GM10847 (cell line): ENCODE measurements around the gene FOCAD.

Experiments
- POLR2A ChIP-seq: IDR thresholded peaks from 2 replicates; pipeline ENCODE4 v1.6.1; 2011; ENCODE audit not compliant: insufficient read length; ENCODE audit errors: extremely low read depth

FOCAD gene, protein sequence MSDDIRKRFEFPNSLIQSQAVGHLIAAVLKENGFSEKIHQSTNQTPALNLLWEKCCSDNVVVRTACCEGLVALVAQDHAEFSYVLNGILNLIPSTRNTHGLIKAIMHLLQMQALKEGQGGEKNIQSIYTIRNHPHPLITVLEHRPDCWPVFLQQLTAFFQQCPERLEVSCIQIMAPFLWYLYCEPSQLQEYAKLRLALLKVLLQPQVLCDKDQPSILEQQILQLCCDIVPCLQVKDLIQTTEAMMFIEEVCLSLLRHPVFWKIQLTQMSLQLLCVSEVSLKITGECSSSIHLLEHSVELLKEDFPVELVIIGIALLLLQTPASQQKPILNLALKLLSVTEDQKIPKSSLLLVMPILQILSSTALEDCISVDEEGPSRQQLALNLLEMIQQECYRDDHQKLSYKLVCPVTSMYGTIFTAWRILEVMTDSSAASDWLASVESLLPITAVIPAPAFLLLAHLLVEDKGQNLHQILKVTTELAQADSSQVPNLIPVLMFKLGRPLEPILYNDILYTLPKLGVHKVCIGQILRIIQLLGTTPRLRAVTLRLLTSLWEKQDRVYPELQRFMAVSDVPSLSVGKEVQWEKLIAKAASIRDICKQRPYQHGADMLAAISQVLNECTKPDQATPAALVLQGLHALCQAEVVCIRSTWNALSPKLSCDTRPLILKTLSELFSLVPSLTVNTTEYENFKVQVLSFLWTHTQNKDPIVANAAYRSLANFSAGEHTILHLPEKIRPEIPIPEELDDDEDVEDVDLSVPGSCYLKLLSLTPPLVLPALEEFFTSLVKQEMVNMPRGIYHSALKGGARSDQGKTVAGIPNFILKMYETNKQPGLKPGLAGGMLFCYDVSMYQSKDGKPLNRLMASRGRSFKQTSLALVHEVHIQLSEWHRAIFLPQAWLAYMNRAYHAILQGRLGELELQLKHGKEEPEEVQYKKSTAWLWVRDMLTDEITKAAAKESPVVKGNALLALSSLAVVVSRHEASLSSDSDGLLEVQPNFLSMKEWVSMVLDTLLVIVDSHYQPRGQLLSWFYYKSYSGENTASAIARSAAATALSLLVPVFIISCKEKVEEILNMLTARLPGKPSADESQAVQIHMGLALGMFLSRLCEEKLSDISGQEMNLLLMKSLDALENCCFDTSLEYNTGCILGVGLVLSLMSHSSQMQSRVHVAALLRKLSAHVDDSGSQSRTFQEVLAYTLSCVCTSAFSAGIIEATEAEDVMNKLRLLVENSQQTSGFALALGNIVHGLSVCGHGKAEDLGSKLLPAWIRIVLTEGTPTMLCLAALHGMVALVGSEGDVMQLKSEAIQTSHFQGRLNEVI (N-terminal part only)

DNA sequence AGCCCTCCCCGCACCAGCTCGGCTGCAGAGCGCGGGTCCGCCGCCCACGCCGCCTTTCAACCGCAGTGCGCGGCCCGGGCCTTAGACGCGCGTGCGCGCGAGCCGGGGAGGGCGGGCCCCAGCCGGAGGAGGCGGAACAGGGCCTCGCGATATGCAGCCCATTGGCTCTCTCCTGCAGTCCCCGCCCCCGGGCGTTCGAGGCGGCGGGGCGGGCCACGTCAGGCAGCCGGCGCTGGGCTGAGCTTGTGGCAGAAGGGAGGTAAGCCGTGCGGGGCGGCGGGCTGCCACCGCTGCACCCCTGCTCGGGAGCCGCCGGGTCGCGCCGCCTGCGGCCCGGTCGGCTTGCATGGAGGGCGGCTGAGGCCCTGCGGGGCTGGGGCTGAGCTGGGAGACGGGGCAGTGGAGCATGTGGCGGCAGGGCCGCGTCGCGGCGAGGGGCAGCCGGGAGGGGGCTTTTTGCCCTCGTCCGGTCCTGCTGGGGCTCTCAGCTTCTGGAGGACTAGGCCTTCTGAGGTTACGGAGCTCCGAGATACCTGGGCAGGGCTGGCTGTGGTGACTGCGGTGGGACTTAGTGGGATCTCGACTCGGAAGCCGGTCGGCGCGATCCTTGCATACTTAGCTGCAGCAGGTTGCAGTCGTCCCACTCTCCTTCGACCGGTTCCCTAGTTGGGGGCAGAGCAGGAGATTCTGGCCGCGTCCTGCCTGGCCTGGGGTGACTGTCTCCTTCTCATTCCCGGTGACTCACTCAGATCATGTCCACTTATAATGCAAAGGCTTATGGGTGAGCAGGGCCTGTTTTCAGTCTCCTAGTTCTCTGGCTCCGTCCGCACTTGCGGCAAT, at the start of gene FOCAD:
FOCAD (plus strand) TSS at position 225 of the 840 bp plus-strand sequence. CDS start 31,095 bp downstream, outside the sequence.
- TF ChIP-seq POLR2A = peak; percentile 98

DNA sequence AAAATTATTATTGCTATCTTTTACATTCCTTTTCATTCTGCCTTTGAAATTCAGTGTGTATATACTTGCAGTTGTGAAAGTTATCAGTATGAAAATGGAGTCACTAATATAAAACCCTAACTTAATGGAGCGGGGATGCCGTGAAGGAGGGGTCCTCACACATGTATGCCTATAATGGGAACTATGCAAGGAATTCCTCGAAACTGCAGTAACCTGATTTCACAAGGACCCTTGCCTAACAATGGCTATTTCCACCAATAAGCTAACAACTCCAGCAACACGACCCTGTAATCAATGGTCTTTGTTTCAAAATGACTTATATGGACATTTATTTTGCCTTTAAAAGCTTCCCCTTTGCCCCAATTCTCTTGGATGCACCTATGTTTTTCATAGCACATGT, 49.2 kb upstream of the FOCAD start:
- no peak for TF ChIP-seq POLR2A

DNA sequence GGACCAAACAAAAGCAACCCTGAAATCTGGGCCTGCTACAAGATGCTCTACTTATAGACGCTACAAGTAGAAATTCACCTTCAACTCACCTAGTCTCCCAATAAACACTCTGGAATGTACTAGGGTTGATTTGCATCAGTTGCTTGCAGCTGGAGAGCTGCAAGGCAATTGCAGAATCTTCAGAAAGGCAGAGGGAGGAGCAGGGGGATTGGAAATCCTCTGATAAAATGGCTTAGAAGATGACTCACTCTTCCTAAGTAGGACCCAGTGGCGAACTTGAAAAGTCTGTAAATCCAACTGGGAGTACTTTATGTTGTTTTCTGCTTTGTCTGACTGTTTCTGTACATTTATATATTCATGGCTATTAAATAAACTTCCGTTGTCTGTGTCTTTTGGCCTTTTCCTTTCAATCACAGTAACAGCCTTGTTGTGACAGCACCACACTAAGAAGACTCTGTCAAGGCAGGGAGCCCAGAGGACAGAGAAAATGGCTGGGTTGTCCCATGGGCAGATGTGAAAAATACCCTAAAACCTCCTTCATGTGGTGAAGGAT, 47.1 kb upstream of the FOCAD start:
- TF ChIP-seq POLR2A = no peak

DNA sequence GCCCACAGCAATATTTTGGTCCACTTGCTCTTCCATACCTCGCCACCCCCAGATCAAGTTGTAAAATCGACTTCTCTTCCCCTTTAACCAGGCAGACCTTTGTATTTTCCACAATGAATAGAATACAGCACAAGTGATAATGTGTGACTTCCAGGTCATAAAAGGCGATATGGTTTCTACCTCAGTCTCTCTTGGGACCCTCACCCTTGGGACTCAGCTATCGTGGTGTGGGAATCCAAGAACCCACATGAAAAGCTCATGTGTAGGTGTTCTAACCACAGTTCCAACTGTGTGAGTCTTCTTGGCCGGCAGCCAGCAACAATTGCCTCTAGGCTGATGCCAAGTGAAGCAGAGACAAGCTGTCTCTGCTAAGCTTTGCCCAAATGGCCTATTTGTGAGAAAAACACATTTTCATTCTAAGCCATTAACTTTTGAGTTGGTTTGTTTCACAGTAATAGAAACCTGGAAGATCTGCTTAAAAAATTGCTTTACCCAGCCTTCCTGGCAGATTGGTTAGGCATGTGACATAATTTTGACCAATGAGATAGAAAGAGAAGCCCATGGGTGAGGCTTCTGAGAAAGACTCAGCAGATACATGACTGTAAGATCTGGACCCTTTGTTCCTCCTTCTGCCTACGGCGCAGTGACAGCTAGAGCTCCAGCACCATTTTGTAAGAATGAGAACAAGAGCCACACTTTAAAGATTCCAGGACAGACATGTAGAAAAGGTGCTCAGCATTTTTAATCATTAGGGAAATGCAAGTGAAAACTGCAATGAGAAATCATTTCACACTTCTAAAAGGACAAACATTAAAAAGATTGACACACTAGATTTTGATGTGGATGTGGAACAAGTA, 43.5 kb upstream of the FOCAD start:
- no peak for TF ChIP-seq POLR2A

DNA sequence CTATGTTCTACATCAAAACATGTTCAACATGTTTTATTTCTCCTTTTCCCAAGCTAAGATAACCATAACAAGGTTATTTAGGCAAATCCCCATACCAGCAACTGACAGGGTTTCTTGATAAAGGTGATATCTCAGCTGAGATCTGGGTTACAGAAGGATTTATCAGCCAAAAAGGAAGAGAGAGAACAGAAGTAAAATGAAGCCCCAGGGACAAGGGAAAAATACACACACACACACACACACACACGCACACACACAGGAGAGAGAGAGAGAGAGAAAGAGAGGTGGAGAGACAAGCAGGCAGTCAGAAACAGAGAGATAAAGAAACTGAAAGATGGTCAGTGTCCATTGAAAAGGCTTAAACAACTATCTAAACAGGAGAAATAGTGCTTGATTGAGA, 42.0 kb upstream of the FOCAD start:
- no peak for TF ChIP-seq POLR2A

DNA sequence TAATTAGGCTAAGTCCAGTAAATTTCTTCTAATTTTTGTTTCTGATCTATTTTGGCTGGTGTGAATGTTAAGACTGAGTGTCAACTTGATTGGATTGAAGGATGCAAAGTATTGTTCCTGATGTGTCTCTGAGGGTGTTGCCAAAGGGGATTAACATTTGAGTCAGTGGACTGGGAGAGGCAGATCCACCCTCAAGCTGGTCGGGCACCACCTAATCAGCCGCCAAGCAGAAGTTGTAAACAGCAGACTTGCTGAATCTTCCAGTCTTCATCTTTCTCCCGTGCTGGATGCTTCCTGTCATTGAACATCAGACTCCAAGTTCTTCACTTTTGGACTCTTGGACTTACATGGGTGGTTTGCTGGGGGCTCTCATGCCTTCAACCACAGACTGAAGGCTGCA, 40.4 kb upstream of the FOCAD start:
- no peak for TF ChIP-seq POLR2A

DNA sequence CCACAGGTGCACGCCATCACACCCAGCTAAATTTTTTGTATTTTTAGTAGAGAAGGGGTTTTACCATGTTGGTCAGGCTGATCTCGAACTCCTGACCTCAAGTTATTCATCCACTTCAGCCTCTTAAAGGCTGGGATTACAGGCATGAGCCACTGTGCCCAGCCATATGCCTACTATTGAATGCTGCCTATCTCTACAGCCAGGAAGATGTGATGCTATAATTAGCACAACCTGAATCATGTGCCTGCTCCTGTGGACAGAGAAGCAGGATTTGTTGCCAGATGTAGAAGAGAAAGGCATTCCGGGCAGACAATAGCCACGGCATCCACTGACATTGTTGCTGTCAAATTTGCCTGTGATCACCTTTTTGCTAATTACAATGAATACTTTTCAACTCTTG, 37.4 kb upstream of the FOCAD start:
- TF ChIP-seq POLR2A = no peak

DNA sequence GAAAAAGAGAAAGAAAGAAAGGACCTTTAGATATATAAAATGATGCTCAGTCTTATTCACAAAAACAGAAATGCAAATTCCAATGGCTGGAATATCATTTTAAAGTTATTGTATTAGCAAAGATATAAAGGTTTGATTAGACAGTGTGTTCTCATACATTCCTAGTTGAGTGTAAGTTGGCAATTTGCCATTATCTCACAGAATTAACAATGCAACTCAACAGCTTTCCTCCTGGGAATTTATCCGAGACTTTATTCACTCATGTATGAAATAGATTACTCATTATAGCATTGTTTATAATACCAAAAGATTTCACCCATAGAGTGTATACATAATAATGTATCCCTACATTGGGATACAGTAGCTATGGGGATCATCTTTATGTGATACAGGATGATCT, 34.7 kb upstream of the FOCAD start:
- TF ChIP-seq POLR2A = no peak

DNA sequence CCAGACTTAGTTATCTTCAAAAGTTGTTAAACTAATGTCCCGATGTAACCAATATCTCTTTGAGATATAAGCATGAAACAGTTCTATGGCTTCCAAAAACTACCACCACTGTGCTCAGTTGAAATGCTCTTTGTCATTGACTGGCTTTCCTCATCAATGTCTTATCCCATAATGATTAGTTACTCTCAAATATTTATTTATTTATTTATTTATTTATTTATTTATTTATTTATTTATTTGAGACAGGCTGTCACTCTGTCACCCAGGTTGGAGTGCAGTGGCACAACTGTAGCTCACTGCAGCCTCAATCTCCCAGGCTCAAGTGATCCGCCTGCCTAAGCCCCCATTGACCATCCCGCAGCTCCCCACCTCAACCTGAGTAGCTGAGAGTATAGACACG, 33.7 kb upstream of the FOCAD start:
- no peak for TF ChIP-seq POLR2A

DNA sequence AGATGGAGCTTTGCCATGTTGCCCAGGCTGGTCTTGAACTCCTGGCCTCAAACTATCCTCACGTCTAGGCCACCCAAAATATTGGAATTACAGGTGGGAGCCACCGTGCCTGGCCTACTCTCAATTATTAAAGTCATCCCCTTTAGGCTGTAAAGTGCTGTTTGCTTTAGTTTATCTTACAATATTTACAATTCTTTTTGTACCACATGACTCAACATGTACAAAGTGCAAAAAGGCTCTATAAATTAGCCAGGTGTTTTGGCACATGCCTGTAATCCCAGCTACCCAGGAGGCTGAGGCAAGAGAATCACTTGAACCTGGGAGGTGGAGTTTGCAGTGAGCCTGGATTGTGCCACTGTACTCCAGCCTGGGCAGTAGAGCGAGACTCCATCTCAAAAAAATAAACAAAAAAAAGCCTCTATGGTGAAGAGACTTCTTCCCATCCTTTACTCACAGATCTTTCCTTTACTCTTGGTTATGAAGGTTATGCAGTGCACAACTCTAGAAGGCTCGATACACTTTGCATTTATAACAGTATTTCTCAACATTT, 33.2 kb upstream of the FOCAD start:
- no peak for TF ChIP-seq POLR2A

DNA sequence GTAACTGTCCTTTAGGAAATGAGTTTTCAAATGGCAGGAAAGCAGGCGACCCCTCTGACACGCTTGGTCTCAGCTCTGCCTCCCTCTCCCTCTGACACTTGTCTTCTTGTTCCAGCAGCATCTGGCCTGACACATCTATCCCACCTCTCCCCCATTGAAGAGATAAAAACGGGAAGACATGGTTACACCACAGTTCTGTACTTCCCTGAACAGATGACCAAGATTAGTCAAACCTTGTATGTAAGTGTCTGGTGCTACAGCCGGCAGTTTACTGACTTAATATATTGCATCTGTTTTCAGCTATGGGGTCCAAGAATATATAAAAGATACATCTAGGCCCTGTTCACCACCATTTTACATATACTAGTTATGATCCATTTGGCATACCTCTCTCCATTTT, 32.1 kb upstream of the FOCAD start:
- no peak for TF ChIP-seq POLR2A

DNA sequence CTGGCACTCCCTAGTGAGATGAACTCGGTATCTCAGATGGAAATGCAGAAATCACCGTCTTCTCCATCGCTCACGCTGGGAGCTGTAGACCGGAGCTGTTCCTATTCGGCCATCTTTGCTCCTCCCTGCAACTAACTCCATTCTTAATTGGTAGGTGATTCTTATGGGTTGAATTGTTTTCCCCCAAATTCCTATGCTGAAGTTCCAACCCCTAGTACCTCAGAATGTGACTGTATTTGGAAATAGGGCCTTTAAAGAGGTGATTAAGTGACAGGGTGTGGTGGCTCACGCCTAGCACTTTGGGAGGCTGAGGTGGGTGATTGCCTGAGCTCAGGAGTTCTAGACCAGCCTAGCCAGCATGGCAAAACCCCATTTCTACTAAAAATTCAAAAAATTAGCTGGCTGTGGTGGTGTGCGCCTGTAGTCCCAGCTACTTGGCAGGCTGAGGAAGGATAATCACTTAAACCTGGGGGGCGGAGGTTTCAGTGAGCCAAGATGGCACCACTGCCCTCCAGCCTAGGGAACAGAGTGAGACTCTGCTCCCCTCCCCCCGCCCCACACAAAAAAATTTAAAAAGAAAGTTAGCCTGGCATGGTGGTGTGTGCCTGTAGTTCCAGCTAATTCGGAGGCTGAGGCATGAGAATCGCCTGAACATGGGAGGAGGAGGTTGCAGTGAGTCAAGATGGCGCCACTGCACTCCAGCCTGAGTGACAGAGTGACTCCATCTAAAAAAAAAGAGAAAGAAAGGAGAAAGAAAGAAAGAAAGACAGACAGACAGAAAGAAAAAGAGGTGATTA, 25.2 kb upstream of the FOCAD start:
- TF ChIP-seq POLR2A = no peak
